OCI-LY3 (cell line): Measurements from ENCODE around the gene PRMT9.

Experiments
- CTCF ChIP-seq: fragments of 200-600, 300-600 bp; sonication (generic); IDR thresholded peaks from 2 replicates; pipeline ENCODE4 v1.5.1; 2014; ENCODE audit warnings: antibody characterized with exemption, low read length, low read depth
- EZH2phosphoT487 ChIP-seq: fragments of 200-600 bp; shearing (Covaris generic); IDR thresholded peaks from 2 replicates; pipeline ENCODE4 v1.6.1; 2018; ENCODE audit warnings: antibody characterized with exemption, mixed run types, low read depth

- peak; percentile 31; the same call in 1 of the 2 replicates for TF ChIP-seq CTCF
- no peak for TF ChIP-seq EZH2phosphoT487
These were observed 89.9 kb downstream of the PRMT9 start for GRCh38 chr4:147594107-147594506.
